NCI-H1105 treated with DMSO at 0.1 percent for 48 hours (cell line): ENCODE results near the gene CPEB2.

Source experiments
- DNase-seq: peaks from one replicate; lab custom pipeline; 2025; lab: John Stamatoyannopoulos, UW

Gene CPEB2

GRCh38 chr4:15010038-15010585 is 7.8 kb downstream of the CPEB2 start:
- DNase-seq, result no peak

GRCh38 chr4:15011166-15011565 is 8.9 kb downstream of the CPEB2 start:
- no peak for DNase-seq

DNA sequence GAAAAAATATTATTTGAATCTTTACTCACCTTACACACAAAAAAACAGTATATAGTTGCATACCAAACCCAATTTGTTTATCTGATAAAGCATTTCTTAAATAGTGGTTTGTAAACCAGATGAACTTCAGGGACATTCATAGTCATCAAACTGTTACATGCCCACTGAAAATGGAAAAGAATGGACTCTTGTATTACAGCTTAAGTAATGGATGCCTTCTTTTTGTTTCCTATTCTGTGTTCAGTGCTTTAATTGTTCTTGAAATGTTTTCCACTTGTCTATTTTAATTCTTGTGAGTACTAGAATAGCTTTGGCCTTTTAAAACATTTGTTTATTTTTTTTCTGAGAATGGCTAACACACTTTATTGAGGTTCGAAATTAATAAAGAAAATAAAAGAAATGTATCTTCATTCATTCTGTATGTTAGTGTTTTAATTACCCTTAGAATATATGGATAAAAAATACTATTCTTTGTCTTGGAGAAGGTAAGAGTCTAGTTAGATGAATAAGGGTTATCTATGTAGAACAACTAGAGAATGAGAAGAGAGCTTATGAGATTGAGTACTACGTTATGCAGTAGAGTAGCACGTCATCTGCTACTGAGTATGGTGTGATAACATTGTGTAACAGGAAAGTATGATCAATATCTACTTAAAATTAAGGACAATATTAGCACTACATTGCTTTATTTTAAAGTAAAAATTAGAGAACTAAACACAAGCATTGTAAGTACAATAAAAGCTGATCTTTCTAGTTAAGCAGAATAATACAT is 9.9 kb downstream of the CPEB2 start:
- no peak for DNase-seq

GRCh38 chr4:15013585-15013984 is 11.3 kb downstream of the CPEB2 start:
- no peak for DNase-seq

GRCh38 chr4:15015170-15015569 is 12.9 kb downstream of the CPEB2 start:
- DNase-seq, result no peak

DNA sequence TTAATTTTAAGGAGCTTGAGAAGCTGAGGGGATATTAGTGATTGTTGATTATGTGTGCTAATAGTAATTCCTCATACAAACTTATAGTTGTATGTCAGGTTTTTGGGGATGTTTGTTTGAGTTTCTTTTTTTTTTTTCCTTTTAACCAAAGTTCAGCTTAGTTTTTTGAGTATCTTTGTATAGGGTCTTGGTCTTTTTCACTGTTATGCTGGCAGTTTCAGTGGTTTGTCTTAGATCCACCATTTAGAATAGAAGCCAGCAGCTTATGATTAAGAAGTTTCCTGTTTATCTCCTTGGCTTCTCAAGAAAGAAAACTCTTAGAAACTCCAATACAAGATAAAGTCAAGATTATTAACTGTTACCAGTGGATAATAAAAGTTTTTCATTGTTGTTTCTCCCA is 16.1 kb downstream of the CPEB2 start:
- DNase-seq, result no peak

GRCh38 chr4:15020502-15021286 is 18.4 kb downstream of the CPEB2 start:
- no peak for DNase-seq

- no peak for DNase-seq
These were observed 19.0 kb downstream of the CPEB2 start for GRCh38 chr4:15021311-15021710.

GRCh38 chr4:15021946-15022345 is 19.7 kb downstream of the CPEB2 start:
- no peak for DNase-seq

DNA sequence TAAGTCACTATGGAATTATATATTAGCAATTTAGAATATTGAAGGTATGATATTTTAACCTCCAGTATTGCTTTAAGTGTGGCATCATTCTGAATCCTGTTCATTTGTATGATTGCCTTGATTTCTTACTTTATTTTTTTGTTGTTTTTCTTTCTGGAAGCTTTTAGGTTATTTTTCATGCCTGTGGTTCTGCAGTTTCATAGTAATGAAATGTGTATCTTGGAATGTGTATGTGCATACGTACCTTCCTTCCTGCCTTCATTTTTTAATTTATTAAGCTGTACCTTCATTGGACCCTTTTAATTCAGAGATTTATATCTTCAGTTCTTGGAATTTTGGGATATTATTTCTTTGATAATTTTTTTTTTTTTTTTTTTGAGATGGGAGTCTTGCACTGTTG is 22.1 kb downstream of the CPEB2 start:
- no peak for DNase-seq

DNA sequence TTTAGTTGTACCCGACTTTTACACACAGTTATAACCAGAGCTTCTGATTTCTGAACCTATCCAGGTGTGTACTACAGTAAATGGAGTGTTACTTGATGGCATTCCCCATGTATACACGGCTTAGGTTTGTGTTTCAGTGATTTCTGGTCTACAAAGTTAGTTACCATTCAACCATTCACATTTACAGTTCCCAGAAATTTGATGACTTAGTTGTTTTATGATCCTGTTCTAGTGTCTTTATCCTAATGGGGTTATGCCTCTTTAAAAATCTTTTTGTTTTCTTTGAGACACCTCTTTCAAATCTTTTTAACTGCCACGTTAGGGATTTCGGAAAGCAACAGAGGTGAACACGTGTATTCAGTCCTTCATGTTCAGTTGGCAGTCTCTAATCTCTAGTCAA is 23.4 kb downstream of the CPEB2 start:
- DNase-seq, result no peak

DNA sequence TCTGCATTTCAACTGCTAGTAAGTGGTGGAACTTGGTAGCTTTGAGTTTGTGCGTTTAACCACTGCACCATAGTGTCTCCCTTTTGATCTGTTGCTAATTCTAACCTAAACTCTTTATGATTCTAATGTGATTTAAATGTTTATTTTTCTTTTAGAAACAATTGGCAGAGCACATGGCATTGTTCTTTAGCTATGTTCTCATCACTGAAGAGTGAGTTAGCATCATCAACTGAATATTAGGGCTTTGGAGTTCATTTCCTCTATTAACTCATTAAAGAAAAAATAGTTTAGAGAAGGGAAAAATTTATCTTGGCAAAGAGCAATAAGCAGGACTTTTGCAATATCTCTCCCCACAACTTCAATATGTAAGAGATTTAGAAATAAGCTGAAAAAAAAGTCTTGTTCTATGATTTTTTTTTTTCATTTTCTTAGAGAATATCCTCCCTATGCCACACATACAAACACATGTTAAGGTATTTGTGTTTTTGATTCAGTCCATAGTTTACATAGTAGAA is 25.7 kb downstream of the CPEB2 start:
- DNase-seq, result no peak

GRCh38 chr4:15031197-15031596 is 28.9 kb downstream of the CPEB2 start:
- no peak for DNase-seq

GRCh38 chr4:15031993-15032675 is 29.9 kb downstream of the CPEB2 start:
- no peak for DNase-seq

DNA sequence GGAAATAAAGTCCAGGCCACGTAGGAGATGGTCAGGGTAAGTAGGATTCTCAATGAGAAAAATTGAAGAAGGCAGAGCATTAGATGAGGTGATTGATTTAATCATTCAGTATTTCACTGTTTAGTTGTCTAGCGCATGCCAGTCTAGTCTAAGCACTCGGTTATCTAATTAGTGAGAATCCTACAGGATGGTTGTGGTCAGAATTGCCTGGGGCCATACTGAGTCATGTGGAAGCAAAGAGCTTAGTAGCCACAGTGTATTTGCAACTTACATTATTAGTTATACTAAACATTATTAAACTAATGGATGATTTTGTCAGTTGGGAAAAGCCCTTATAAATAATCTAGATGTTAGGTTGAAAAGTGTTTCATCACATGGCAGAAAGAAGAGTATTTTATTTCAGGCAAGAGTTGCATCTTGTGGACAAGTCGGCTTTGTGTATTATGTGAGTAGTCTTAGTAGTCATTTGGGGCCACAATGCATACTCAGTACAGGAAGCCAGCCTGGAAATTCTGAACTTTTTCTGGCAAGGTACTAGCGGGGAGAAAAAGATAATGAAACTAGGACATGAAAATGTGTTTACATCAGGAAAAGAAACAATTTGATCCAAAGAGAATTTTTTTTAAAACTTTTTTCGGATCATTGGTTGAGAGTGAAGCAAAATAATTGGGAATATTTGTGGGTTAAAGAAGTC is 31.9 kb downstream of the CPEB2 start:
- no peak for DNase-seq

DNA sequence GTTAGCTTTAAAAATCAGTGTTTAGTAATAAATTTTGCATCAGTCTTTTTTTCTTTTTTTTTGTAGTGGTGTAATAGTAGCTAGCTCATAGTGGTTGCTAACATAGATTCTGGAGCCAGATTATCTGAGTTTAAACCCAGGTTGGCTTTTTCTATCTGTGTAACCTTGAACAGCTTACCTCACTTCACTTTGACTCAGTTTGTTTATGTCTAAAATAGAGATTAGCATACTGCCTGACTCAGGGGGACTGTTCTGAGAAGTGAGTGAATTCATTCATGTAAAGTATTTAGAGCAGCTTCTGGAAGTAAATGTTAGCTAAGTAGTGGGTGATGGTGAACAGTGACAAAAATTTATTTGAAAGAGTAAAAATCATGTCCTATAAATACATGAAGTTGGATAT is 32.9 kb downstream of the CPEB2 start:
- DNase-seq, result no peak

DNA sequence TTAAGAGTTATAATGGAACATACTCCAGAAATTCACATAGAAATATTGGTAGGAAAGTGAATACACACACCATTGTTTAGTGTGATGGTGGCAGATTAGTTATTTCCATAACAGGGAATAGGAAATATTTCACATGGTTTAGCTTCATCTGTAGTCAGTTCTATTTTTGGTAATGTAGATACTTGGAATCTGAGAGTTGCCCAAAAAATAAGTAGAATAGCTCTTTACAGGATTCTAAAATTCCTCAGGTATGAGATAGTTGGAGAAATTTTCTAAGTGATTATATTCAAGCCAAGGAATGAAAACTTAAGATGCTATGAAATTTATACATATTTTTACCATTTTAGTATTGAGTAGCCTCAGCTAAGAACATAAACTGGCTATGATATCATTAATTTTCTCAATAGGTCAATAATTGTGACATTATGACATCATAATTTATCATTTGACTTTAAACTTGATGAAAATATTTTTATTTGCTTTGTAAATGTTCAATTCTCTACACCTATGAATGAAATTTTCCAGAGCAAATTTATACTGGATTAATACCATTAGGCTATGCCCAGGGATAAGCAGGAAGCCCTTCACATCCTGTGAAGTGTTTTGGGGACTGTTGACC is 35.8 kb downstream of the CPEB2 start:
- DNase-seq, result no peak

DNA sequence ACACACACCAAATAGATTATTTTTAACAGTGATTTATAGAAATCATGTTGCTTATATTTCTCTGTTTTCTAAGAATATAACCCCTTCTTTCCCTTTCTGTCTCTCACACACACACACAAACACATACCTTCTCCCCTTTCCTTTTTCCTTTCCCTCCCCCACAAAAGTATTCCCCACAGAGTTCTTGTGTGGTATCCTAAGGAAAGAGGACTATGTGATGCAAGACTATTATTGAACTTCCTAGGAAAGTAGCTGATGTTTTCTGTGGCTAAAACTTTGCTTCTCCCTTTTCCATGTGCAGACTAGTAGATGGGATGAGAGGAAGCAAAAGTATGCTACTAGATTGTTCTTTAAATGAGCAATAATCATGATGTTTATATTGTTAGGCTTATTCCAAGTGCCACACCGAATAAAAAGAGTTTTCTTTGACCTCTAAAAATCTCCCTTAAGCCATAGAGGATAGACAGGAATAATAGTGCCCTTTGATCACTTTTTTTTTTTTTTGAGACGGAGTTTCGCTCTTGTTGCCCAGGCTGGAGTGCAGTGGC is 38.7 kb downstream of the CPEB2 start:
- DNase-seq, result no peak

- no peak for DNase-seq
These were observed 40.4 kb downstream of the CPEB2 start for GRCh38 chr4:15042529-15043167.

- DNase-seq, result no peak
These were observed 40.9 kb downstream of the CPEB2 start for GRCh38 chr4:15043226-15043625.

DNA sequence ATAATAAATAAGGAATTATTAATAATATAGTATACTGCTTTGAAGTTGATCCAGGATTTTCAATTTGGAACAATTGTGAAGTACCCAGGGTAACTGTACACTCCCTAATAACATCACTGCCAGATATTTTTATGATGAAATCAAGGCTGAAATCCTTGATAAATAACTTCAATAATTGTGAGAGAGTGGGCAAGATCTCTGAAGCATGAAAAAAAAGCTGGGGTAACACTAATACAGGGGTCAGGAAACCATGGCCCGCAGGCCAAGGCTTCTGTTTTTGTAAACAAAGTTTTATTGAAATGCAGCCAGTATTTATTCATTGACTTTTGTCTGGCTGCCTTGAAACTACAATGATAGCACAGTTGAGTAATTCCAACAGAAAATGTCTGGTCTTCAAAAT is 41.6 kb downstream of the CPEB2 start:
- no peak for DNase-seq
